OCI-LY1 (cell line): ENCODE results near the gene RBL2.
"Not testable (repeated sequence)": the region's sequence is repeated elsewhere in the genome, so short reads cannot be mapped to it uniquely, and the experiment has no call there.

ENCODE experiments used
- H2AFZ ChIP-seq: fragments of 200-600 bp; sonication (generic), shearing (Covaris generic); 2 replicates; pipeline ENCODE4 v1.6.0; 2014; ENCODE audit warnings: antibody characterized with exemption, mild to moderate bottlenecking, low read length
- H3F3A ChIP-seq: fragments of 200-600 bp; sonication (generic), shearing (Covaris generic); 2 replicates; pipeline ENCODE4 v1.6.0; 2014; ENCODE audit warnings: mild to moderate bottlenecking, antibody characterized with exemption, low read length, moderate library complexity; ENCODE audit not compliant: insufficient read depth
- H3K27ac ChIP-seq: fragments of 200-600 bp; sonication (generic); 2 replicates; pipeline ENCODE4 v1.5.1; 2014; ENCODE audit warnings: low read length, mixed run types, mild to moderate bottlenecking, low read depth; ENCODE audit not compliant: poor library complexity, severe bottlenecking
- H3K27me3 ChIP-seq: fragments of 200-600 bp; sonication (generic); 2 replicates; pipeline ENCODE4 v1.6.0; 2014; ENCODE audit warnings: antibody characterized with exemption, mild to moderate bottlenecking, low read length, moderate library complexity; ENCODE audit not compliant: insufficient read depth
- H3K36me3 ChIP-seq: fragments of 200-600 bp; sonication (generic); 2 replicates; pipeline ENCODE4 v1.6.1; 2014; ENCODE audit warnings: mild to moderate bottlenecking, antibody characterized with exemption, low read length, moderate library complexity, mixed read lengths; ENCODE audit not compliant: insufficient read depth
- H3K4me1 ChIP-seq: fragments of 200-600 bp; sonication (generic); 2 replicates; pipeline ENCODE4 v1.5.1; 2014; ENCODE audit warnings: mild to moderate bottlenecking, low read length, moderate library complexity; ENCODE audit not compliant: insufficient read depth, severe bottlenecking
- H3K4me2 ChIP-seq: fragments of 200-600 bp; sonication (generic), shearing (Covaris generic); 2 replicates; pipeline ENCODE4 v1.6.1; 2014; ENCODE audit warnings: low read length
- H3K4me3 ChIP-seq: fragments of 200-600 bp; sonication (generic); 2 replicates; pipeline ENCODE4 v1.5.1; 2014; ENCODE audit warnings: low read length, low read depth, mild to moderate bottlenecking, mixed read lengths; ENCODE audit not compliant: poor library complexity, severe bottlenecking
- H3K79me2 ChIP-seq: fragments of 200-600 bp; shearing (Covaris generic); 2 replicates; pipeline ENCODE4 v1.6.1; 2016; ENCODE audit warnings: mixed run types, low read length, mixed read lengths; ENCODE audit not compliant: insufficient read depth
- H3K9ac ChIP-seq: fragments of 200-600 bp; sonication (generic), shearing (Covaris generic); 2 replicates; pipeline ENCODE4 v1.6.1; 2014; ENCODE audit warnings: mild to moderate bottlenecking, low read length, mixed read lengths
- H3K9me2 ChIP-seq: fragments of 200-600 bp; sonication (generic), shearing (Covaris generic); 2 replicates; pipeline ENCODE4 v1.6.1; 2014; ENCODE audit warnings: low read depth, mild to moderate bottlenecking, low read length, mixed read lengths
- H3K9me3 ChIP-seq: fragments of 200-600 bp; shearing (Covaris generic); 2 replicates; pipeline ENCODE4 v1.6.1; 2014; ENCODE audit warnings: low read length, mixed read lengths
- H4K20me1 ChIP-seq: fragments of 200-600 bp; sonication (generic), shearing (Covaris generic); 2 replicates; pipeline ENCODE4 v1.6.0; 2016; ENCODE audit warnings: mild to moderate bottlenecking, low read length; ENCODE audit not compliant: insufficient read depth
- EZH2 ChIP-seq: fragments of 200-600 bp; sonication (generic), shearing (Covaris generic); IDR thresholded peaks from 2 replicates; pipeline ENCODE4 v1.8.0; 2017; ENCODE audit warnings: borderline replicate concordance, mixed run types, mild to moderate bottlenecking, antibody characterized with exemption, low read length, moderate library complexity, mixed read lengths
- TF ChIP-seq, protein P1 (sequence below): fragments of 200-600 bp; sonication (generic), shearing (Covaris generic); IDR thresholded peaks from 2 replicates; pipeline ENCODE4 v1.5.1; 2017; ENCODE audit warnings: mild to moderate bottlenecking, antibody characterized with exemption, low read length, moderate library complexity, mixed read lengths

Gene RBL2

DNA sequence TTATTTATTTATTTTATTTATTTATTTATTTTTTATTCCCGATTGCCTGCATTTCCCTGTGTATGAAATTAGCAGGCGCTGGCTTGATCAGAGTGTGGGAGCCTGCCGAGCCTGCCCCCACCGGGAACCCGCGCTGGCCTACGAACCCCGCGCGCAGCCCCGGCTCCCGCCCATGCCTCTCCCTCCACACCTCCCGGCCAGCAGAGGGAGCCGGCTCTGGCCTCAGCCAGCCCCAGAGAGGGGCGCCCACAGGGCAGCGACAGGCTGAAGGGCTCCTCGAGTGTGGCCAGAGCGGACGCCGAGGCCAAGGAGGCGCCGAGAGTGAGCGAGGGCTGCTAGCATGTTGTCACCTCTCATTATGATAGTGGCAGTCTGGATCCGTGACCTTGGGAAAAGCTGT is 13.0 kb upstream of the RBL2 start:
- Histone ChIP-seq H2AFZ (no peak overlapping the region), H3F3A (no peaks in the 10 kb centered on the region), H3K9me2 (no peaks in the 10 kb centered on the region), H4K20me1 (no peaks in the 10 kb centered on the region), H3K4me3 (no peak overlapping the region), H3K79me2 (no peaks in the 10 kb centered on the region), H3K36me3 (no peaks in the 10 kb centered on the region), H3K4me1 (no peaks in the 10 kb centered on the region), H3K9me3 (0 out of 2 replicates have a peak, but pooled peaks cover 7% of the 10 kb centered on the region), H3K4me2 (no peak overlapping the region), H3K27ac (no peak overlapping the region), H3K27me3 (no peaks in the 10 kb centered on the region), H3K9ac (no peak overlapping the region)
- TF ChIP-seq, protein P1, sequence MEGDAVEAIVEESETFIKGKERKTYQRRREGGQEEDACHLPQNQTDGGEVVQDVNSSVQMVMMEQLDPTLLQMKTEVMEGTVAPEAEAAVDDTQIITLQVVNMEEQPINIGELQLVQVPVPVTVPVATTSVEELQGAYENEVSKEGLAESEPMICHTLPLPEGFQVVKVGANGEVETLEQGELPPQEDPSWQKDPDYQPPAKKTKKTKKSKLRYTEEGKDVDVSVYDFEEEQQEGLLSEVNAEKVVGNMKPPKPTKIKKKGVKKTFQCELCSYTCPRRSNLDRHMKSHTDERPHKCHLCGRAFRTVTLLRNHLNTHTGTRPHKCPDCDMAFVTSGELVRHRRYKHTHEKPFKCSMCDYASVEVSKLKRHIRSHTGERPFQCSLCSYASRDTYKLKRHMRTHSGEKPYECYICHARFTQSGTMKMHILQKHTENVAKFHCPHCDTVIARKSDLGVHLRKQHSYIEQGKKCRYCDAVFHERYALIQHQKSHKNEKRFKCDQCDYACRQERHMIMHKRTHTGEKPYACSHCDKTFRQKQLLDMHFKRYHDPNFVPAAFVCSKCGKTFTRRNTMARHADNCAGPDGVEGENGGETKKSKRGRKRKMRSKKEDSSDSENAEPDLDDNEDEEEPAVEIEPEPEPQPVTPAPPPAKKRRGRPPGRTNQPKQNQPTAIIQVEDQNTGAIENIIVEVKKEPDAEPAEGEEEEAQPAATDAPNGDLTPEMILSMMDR: peak; percentile 8; the same call in 1 of the 2 replicates
- TF ChIP-seq EZH2: no peak

DNA sequence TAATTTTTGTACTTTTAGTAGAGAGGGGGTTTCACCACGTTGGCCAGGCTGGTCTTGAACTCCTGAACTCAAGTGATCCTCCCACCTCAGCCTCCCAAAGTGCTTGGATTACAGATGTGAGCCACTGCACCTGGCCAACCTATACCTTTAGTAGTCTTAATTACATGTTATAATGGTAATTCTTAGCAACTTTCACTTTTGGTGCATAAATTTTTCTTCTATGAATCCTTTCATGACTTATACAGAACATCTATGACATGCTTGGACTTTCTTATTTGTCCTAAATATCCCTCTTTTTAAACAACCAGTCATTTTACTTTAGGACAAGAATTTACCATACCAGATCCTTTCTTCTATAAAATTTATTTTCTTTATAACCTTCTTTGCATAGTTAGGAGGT is 10.3 kb upstream of the RBL2 start:
- not testable (repeated sequence) for H3K9me2 ChIP-seq

DNA sequence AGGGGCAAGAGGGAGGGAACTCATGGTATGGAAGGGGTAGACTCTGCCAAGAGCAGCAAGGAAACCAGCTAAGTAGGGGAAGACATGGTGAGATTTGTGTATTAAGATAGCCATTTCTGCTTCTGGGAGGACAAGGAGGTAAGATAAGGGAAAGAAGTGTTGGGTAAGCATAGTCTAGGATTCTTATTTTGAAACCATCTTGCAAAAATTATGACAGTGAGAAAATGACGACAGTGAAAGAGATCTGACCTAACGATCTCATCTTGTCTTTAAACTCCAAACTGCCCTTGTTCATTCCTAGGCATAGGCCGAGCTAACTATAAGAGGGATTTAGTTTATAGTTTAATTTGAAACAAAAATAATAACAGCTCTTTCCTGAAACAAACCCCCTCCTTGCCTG is 5.6 kb upstream of the RBL2 start:
- no peaks in the 10 kb centered on the region for H3F3A ChIP-seq
- no peaks in the 10 kb centered on the region; the same call in 1 of the 2 replicates for H3K36me3 ChIP-seq
- no peak overlapping the region for H2AFZ ChIP-seq
- no peak overlapping the region for H3K4me3 ChIP-seq
- H3K9me2 ChIP-seq: no peaks in the 10 kb centered on the region
- no peak for TF ChIP-seq EZH2
- TF ChIP-seq, protein P1: no peak
- no peaks in the 10 kb centered on the region for H3K79me2 ChIP-seq
- no peaks in the 10 kb centered on the region; the same call in 1 of the 2 replicates for H3K27me3 ChIP-seq
- H3K9me3 ChIP-seq: 0 out of 2 replicates have a peak, but pooled peaks cover 7% of the 10 kb centered on the region
- H3K4me1 ChIP-seq: peaks cover 2% of the 10 kb centered on the region
- no peak overlapping the region for H3K9ac ChIP-seq
- H3K27ac ChIP-seq: no peak overlapping the region
- H4K20me1 ChIP-seq: no peaks in the 10 kb centered on the region
- no peak overlapping the region for H3K4me2 ChIP-seq

More for the DNA sequence above, 10.3 kb upstream of the RBL2 start:
- H2AFZ ChIP-seq, H3K27ac ChIP-seq, H3K9ac ChIP-seq, H3F3A ChIP-seq, H3K9me3 ChIP-seq, H3K4me2 ChIP-seq, H3K27me3 ChIP-seq, H3K36me3 ChIP-seq, H3K4me3 ChIP-seq, H4K20me1 ChIP-seq, H3K79me2 ChIP-seq, H3K4me1 ChIP-seq: not testable (repeated sequence)

DNA sequence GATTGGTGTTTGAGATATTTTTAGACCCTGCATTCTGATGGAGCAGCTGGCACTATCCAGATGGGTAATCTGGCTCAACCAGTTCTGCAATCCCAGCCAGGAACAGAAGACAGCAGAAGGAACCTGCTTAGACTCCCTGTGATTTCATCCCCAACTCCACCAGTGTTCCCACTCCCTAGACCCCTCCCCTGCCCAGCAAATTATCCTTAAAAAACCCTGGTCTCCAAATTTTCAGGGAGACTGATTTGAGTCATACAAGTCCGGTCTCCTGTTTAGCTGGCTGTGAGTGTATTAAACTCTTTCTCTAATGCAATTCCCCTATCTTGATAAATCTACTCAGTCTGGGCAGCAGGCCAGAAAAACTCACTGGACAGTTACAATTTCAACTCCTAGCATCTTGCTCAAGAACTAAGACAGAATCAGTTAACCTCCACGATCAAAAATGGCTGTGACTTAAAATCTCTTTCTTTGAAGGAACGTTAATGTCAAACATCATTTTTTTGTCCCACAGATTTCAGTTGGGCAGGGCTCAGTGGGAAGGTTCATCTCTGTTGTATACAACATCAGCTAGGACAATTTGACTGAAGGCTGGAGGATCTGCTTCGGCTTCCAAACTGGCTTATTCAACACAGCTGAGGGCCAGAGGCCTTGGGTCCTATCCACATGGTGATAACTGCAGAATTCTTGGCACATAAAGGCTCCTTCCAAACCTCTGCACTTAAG is 4.9 kb upstream of the RBL2 start:
- TF ChIP-seq, protein P1: no peak
- TF ChIP-seq EZH2: no peak
- Histone ChIP-seq H3K79me2 (no peaks in the 10 kb centered on the region), H2AFZ (no peak overlapping the region), H3F3A (no peaks in the 10 kb centered on the region), H3K36me3 (no peaks in the 10 kb centered on the region; the same call in 1 of the 2 replicates), H3K27me3 (no peaks in the 10 kb centered on the region; the same call in 1 of the 2 replicates), H3K4me1 (peaks cover 6% of the 10 kb centered on the region), H3K9ac (no peak overlapping the region), H4K20me1 (no peaks in the 10 kb centered on the region), H3K9me2 (no peaks in the 10 kb centered on the region), H3K4me2 (no peak overlapping the region), H3K27ac (no peak overlapping the region), H3K9me3 (0 out of 2 replicates have a peak, but pooled peaks cover 7% of the 10 kb centered on the region), H3K4me3 (no peak overlapping the region)
